SK-N-SH treated with all-trans-retinoic acid at 6 μM for 48 hours (cell line): Measurements from ENCODE around the gene GREM1.

Source experiments
- ARNTL ChIP-seq: fragments of 450-650 bp; formaldehyde crosslinking; IDR thresholded peaks from 2 replicates; pipeline ENCODE4 v1.5.0; 2020; ENCODE audit warnings: low read depth, mild to moderate bottlenecking, moderate library complexity, borderline replicate concordance
- BACH2 ChIP-seq: fragments of 250-450 bp; sonication (Bioruptor Pico); IDR thresholded peaks from 2 replicates; pipeline ENCODE4 v1.9.0; 2021; ENCODE audit warnings: mild to moderate bottlenecking, borderline replicate concordance
- CREB5 ChIP-seq: fragments of 250-450 bp; sonication (Bioruptor Pico); IDR thresholded peaks from 2 replicates; pipeline ENCODE4 v1.5.1; 2020; ENCODE audit warnings: low read depth, mild to moderate bottlenecking, moderate library complexity
- CSDC2 ChIP-seq: fragments of 250-450 bp; sonication (Bioruptor Pico); IDR thresholded peaks from 2 replicates; pipeline ENCODE4 v1.5.0; 2020; ENCODE audit warnings: mild to moderate bottlenecking, moderate library complexity
- GLIS3 ChIP-seq: fragments of 250-450 bp; sonication (Bioruptor Pico); IDR thresholded peaks from 2 replicates; pipeline ENCODE4 v1.5.0; 2020; ENCODE audit warnings: mild to moderate bottlenecking, moderate library complexity
- ISL1 ChIP-seq: fragments of 250-450 bp; sonication (Bioruptor Pico); IDR thresholded peaks from 2 replicates; pipeline ENCODE4 v2.1.2; 2022; ENCODE audit warnings: mild to moderate bottlenecking, moderate library complexity
- PATZ1 ChIP-seq: fragments of 250-450 bp; sonication (Bioruptor Pico); IDR thresholded peaks from 2 replicates; pipeline ENCODE4 v1.8.0; 2020; ENCODE audit warnings: mild to moderate bottlenecking, moderate library complexity, borderline replicate concordance
- POU6F1 ChIP-seq: fragments of 250-450 bp; sonication (Bioruptor Pico); IDR thresholded peaks from 2 replicates; pipeline ENCODE4 v1.8.0; 2021; ENCODE audit warnings: low read depth, mild to moderate bottlenecking, moderate library complexity, borderline replicate concordance
- PPARA ChIP-seq: fragments of 250-450 bp; sonication (Bioruptor Pico); IDR thresholded peaks from 2 replicates; pipeline ENCODE4 v1.5.0; 2020; ENCODE audit warnings: mild to moderate bottlenecking, borderline replicate concordance
- RARB ChIP-seq: fragments of 250-450 bp; sonication (Bioruptor Pico); IDR thresholded peaks from 2 replicates; pipeline ENCODE4 v1.8.0; 2021; ENCODE audit warnings: mild to moderate bottlenecking, moderate library complexity
- SNAI2 ChIP-seq: fragments of 250-450 bp; sonication (Bioruptor Pico); IDR thresholded peaks from 2 replicates; pipeline ENCODE4 v1.5.0; 2020; ENCODE audit warnings: mild to moderate bottlenecking, moderate library complexity
- ZFP3 ChIP-seq: fragments of 250-450 bp; sonication (Bioruptor Pico); IDR thresholded peaks from 2 replicates; pipeline ENCODE4 v1.5.0; 2020; ENCODE audit warnings: mild to moderate bottlenecking, moderate library complexity
- ZNF8 ChIP-seq: fragments of 450-650 bp; formaldehyde crosslinking; IDR thresholded peaks from 2 replicates; pipeline ENCODE4 v1.5.0; 2020; ENCODE audit warnings: mild to moderate bottlenecking, moderate library complexity

- no peak for TF ChIP-seq SNAI2
- no peak for TF ChIP-seq CREB5
- TF ChIP-seq RARB (CRISPR knock-in tag), result no peak
- no peak for TF ChIP-seq CSDC2 (CRISPR knock-in tag)
- TF ChIP-seq ARNTL, result no peak
- no peak for TF ChIP-seq BACH2 (CRISPR knock-in tag)
- no peak for TF ChIP-seq POU6F1 (CRISPR knock-in tag)
- no peak for TF ChIP-seq ZNF8 (CRISPR knock-in tag)
- no peak for TF ChIP-seq ISL1 (CRISPR knock-in tag)
- no peak for TF ChIP-seq PPARA (CRISPR knock-in tag)
- TF ChIP-seq GLIS3 (CRISPR knock-in tag), result no peak
- TF ChIP-seq ZFP3 (CRISPR knock-in tag), result no peak
- no peak for TF ChIP-seq PATZ1 (CRISPR knock-in tag)
These were observed 69.1 kb downstream of the GREM1 start for GRCh38 chr15:32786906-32787305.
